ENCODE data around the gene TNIK. TPM values are rescaled to one million over a fixed set of nuclear protein-coding genes. Genes with fewer than 3 reads are reported as not detected.

TNIK gene
- total and polyA plus RNA-seq, 2 of the 4 experiments (the other 2 are of a cell fraction): 3.4 to 6.3 TPM

GRCh38 chr3:171061749-171062148 lies 398.5 kb downstream of the TNIK start:
- CTCF ChIA-PET: interaction anchor here (1.0 kb wide), 1 partner anchor 12 kb away, joined by 4 read pairs; no protein-coding TSS in a partner anchor
- Histone ChIP-seq H3K14ac (replicated peaks; ENCODE audit: low read depth, low read length) (no peak overlapping the region), H3K27me3 (ENCODE audit: control insufficient read depth, insufficient read depth, low read length) (no peaks in the 10 kb centered on the region), H3K56ac (ENCODE audit: extremely low read depth, insufficient read depth, low read length) (no peak overlapping the region), H3K4me2 (ENCODE audit: low read depth, low read length) (no peak overlapping the region), H4K5ac (ENCODE audit: low read depth, low read length) (no peak overlapping the region), H4K8ac (ENCODE audit: low read depth in 2 of 2, low read length in 2 of 2) (no peak overlapping the region), H2BK20ac (ENCODE audit: low read depth, low read length) (no peak overlapping the region), H3K27ac (ENCODE audit: insufficient read depth, low read length) (no peak overlapping the region), H2AFZ (replicated peaks; ENCODE audit: low read length, poor library complexity) (no peak overlapping the region), H3K36me3 (ENCODE audit: control insufficient read depth, insufficient read depth, low read length) (peaks cover 2% of the 10 kb centered on the region; the same call in 1 of the 2 replicates), H3K23ac (ENCODE audit: low read depth, low read length) (no peak overlapping the region), H2AK5ac (ENCODE audit: low read depth, low read length) (no peak overlapping the region), H2AK9ac (replicated peaks; ENCODE audit: low read depth, low read length, poor library complexity) (no peak overlapping the region), H3K4me1 (ENCODE audit: control insufficient read depth, insufficient read depth, low read length) (no peaks in the 10 kb centered on the region), H3K4me3 (ENCODE audit: insufficient read depth, low read depth, low read length) (no peak overlapping the region), H4K91ac (ENCODE audit: insufficient read depth, low read depth, low read length) (no peak overlapping the region), H4K20me1 (ENCODE audit: insufficient read depth, low read length) (no peaks in the 10 kb centered on the region), H3K79me1 (ENCODE audit: low read depth in 1 of 2, low read length in 2 of 2) (no peaks in the 10 kb centered on the region), H3K9me3 (ENCODE audit: control insufficient read depth, insufficient read depth, low read length) (no peaks in the 10 kb centered on the region), H3K4ac (ENCODE audit: low read depth, low read length) (no peak overlapping the region), H2BK5ac (ENCODE audit: low read depth, low read length, poor library complexity, severe bottlenecking) (no peak overlapping the region), H2BK15ac (ENCODE audit: low read depth, low read length) (no peak overlapping the region), H3K9ac (ENCODE audit: low read depth, low read length) (no peak overlapping the region), H2BK120ac (ENCODE audit: low read depth, low read length) (no peak overlapping the region), H3K18ac (ENCODE audit: low read depth, low read length) (no peak overlapping the region), H3K9me1 (ENCODE audit: insufficient read depth, low read length) (no peaks in the 10 kb centered on the region)
- ATAC-seq (ENCODE audit: low read depth): no peak
- BruUV-seq (replicated peaks): no TSS peak
- in situ Hi-C loops (cut with MboI; ENCODE audit: low sequenced_read_pairs) (no loop called here), intact Hi-C loops (cut with micrococcal nuclease) (no loop called here), dilution Hi-C loops (cut with HindIII; ENCODE audit: low sequenced_read_pairs, unreplicated experiment) (no loop called here)
- TF ChIP-seq POLR2A (IDR thresholded peaks at IDR 0.05; ENCODE audit: low read depth, low read length): no peak
- TF ChIP-seq ELK1 (IDR thresholded peaks at IDR 0.05; ENCODE audit: borderline replicate concordance, low read depth, low read length): no peak
- TF ChIP-seq MAZ (IDR thresholded peaks at IDR 0.05; ENCODE audit: borderline replicate concordance, low read depth, low read length): no peak
- no peak for TF ChIP-seq CEBPB (IDR thresholded peaks at IDR 0.05; ENCODE audit: low read depth, low read length)
- no peak for TF ChIP-seq RFX5 (IDR thresholded peaks at IDR 0.05; ENCODE audit: low read depth, low read length)
- TF ChIP-seq USF2 (IDR thresholded peaks at IDR 0.05; ENCODE audit: low read depth, low read length): no peak
- TF ChIP-seq SMC3 (IDR thresholded peaks at IDR 0.05; ENCODE audit: low read depth, low read length): no peak
- TF ChIP-seq FOS (IDR thresholded peaks at IDR 0.05; ENCODE audit: low read depth, low read length): no peak
- no peak for TF ChIP-seq MXI1 (IDR thresholded peaks at IDR 0.05; ENCODE audit: borderline replicate concordance, low read depth, low read length)
- no peak for TF ChIP-seq CHD1 (IDR thresholded peaks at IDR 0.05; ENCODE audit: low read depth, low read length)
- no peak for TF ChIP-seq RAD21 (IDR thresholded peaks at IDR 0.05; ENCODE audit: low read length)
- no peak for TF ChIP-seq BHLHE40 (IDR thresholded peaks at IDR 0.05; ENCODE audit: low read depth, low read length)
- no peak for TF ChIP-seq CTCF (conservative IDR thresholded peaks at IDR 0.05; ENCODE audit: low read depth, low read length)
- WGBS, 2 experiments (ENCODE audit: extremely low coverage in 2 of 2, insufficient read length in 1 of 2): no CpG with 5 or more reads among the region's 1 CpG
- DNase-seq: no peak
- POLR2A ChIA-PET (ENCODE audit: unreplicated experiment): interaction anchor here (0.5 kb wide), 1 partner anchor 9 kb away, joined by 4 read pairs; no protein-coding TSS in a partner anchor

Data from IMR-90 (cell line).